GM21526 (cell line): ENCODE data around the gene SMOC2.

Experiments used
- ATAC-seq: cut with Tn5 transposase; IDR thresholded peaks from one replicate; pipeline ENCODE4 v1.9.1; 2021; ENCODE audit warnings: moderate library complexity; ENCODE audit not compliant: unreplicated experiment, low FRiP score

SMOC2 gene

GRCh38 chr6:168414336-168415097, 26.5 kb upstream of the SMOC2 start:
- ATAC-seq, result no peak

GRCh38 chr6:168415098-168415992, 25.6 kb upstream of the SMOC2 start:
- no peak for ATAC-seq

DNA sequence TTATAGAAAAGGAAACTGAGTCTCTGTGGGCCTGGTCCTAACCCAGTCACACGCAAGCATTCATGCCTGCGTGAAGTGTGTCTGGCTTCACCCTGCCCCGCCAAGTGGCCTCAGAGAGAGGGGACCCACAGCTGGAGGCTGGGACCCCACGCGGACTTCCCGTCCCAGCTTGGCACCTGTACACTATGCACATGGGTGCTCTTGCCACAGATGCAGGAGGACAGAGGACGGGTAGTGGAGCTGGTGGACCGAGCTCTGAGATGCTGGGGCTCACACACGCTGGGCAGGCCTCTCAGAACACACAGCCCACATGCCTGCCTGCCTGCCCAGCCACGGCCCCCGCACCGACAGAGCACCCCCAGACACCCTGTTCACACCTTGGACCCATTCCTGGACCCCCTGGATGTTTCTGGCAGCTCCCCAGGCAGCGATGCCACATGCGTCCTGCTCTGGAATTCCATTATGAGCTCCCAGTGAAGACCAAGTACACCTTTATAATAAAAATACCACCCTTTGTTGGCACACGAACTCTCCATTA, 24.9 kb upstream of the SMOC2 start:
- no peak for ATAC-seq

GRCh38 chr6:168416531-168416930, 24.5 kb upstream of the SMOC2 start:
- no peak for ATAC-seq

DNA sequence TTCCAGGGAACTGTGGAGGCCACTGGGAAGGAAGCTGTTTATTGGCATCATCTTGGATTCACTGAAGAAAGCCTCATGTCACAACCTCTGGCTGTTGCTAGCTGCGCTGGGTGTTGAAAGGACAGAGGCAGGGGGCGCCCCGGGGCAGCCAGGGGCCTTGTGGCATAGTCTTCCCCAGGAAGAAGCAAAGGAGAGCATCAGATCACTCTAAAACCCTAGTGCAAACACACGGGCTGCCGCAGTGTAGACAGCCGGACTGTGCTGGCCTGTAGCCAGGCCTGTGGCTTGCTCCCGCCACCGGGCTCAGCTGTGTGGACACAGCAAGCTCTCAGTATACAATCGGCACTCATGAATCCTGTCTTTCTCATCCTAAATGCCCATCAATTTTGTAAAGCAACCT, 23.8 kb upstream of the SMOC2 start:
- ATAC-seq, result no peak

DNA sequence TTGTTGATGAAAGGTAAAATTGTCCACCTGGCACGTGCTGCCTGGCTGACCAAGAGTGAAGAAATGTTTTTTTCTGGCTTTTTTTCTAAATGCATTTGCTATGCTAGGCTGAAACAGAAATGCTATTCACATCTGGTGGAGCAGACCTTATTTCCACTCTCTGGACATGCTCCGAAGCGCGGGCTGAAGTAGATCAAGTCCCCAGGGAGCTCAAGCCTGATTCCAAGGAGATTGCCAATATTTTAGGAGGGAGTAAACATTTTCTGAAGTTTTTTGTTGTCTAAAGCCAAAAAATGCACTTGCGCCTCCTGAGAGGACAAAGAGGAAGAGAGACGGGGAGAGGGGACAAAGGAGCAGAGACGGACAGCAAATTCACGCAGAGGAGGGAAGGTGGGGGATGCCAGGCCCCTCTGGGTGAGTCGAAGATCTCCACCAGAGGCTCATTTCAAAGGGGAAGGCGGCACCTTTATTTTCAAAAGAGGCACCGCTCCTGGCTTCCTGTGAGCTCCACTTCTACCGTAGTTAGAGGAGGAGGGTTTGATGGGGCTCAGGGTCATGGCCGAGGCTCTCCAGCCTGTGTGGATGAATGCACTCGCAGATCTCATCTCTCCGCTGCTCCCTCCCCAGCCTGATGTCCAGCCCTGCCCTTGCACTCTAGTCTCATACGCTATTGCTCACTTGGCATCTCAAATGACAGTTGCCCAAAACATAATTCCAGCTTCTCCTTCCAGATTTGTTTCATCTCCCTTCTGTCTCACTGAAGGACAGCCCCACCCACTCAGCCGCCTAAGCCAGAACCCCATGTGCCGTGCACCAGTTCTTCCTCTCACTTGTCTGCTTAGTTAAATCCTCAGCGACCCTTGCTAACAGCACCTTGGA, 23.1 kb upstream of the SMOC2 start:
- ATAC-seq, result no peak

GRCh38 chr6:168418711-168419121, 22.3 kb upstream of the SMOC2 start:
- no peak for ATAC-seq

- ATAC-seq, result no peak
Measured at GRCh38 chr6:168419569-168419968, 21.4 kb upstream of the SMOC2 start.

DNA sequence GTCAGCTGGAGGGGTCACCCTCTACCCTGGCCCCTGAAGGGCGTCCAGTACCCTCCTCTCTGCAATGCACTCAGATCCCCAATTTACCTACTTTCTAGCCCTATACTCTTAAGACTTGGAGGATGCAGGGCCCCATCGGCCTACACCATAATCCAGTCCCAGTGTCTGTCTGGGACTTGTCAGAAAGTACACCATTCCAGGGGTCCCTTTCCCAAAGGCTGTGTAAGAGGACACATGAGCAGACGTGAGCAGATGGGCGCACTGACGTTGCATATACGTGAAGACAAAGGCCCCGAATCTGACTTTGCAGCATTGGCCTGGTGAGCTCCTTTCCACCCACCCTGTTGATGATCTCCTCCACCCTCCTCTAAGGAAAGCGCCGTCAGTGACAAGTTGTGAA, 20.9 kb upstream of the SMOC2 start:
- ATAC-seq, result no peak

DNA sequence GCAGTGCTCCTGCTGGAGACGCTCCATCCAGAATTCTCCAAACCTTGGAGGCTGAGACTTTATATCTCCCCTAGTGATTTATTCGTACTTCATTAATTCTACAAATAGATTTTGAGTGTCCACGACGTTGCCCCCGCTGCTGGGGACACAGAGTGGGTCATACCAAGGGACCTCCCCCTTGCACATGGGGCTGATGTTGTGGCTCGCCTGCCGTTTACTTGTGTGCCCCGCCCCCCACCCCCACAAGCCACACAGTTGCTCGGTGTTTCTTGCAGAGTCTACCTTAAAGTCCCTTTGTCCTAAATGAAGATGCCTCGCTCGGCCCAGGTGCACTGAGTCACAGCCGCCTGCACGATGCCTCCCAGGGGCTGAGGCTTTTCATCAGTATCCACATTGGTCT, 20.3 kb upstream of the SMOC2 start:
- ATAC-seq, result no peak

DNA sequence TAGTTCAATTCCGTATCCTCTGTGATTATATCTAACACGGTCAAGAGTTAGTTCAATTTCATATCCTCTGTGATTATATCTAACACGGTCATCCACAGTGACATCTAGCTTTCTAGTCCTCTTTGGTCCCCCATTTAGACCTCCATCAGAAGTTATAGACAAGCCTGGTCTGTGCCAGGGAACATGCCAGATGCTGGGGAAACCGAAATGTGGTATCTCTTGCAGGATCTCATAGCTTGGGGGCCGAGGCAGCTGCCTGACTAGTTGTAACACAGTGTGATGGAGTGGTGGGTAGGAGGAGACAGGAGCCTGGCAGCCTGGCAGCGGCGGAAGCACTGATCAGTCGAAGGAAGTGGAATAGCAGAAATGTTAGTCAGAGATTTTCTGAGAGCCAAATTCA, 13.8 kb upstream of the SMOC2 start:
- ATAC-seq, result no peak

GRCh38 chr6:168428052-168428826, 12.7 kb upstream of the SMOC2 start:
- ATAC-seq, result no peak

- ATAC-seq, result no peak
Measured at GRCh38 chr6:168428863-168429262, 12.1 kb upstream of the SMOC2 start.

DNA sequence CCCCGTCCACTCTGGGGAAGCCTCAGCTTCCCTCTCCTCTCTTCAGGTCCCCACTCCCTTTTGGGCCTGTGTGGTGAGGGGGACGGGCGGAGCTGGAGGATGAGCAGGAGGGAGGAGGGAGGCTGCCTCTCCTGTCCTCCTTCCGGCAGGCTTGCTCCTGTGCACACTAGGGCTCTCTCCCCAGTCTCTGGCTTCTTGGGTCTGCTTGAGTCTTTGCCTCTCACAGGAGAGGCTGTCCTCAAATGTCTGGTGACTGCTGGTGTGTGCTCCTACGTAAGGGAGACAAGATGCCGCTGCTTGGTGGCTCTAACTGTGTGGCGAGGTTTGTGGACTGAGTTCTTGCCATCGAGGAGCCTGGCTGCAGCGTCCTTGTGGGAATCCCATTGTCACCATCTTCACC, 8.8 kb upstream of the SMOC2 start:
- no peak for ATAC-seq

DNA sequence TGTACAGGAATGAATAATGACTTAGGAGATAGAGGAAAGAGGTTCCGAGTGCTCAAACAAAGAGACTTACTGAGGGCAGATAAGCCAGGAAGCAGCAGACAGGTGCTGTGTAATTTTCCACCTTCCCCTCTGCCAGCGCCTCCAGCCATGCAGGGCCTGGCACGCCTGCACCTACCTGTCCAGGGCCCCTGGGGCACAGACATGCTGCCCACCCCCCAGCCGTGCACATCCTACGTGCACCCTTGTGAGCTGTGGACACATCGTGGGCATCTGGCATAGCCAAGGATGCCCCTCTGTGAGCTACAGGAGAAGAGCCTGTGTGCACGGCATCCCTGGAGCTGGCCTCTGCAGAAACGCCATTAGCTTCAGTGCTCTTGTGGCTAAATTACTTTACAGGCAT, 7.1 kb upstream of the SMOC2 start:
- no peak for ATAC-seq

GRCh38 chr6:168434505-168434904, 6.5 kb upstream of the SMOC2 start:
- no peak for ATAC-seq

DNA sequence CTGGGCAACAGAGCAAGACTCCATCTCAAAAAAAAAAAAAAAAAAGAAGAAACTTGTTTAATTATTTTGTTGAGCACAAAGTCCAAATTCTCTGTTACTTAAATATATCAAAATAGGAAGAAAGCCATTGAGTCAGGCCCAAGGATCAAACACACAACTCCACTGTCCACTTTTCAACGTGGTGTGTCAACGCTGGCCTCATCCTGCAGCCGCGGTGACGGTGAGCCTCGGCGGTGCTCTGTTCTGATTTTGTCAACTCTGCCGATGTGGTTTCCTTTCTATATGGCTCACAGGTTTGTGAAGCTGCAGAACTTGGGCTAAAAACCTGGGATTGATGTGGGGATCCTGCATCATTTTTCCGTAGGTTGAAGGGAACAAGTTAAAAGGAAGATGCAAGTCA, 3.2 kb upstream of the SMOC2 start:
- no peak for ATAC-seq

- no peak for ATAC-seq
Measured at GRCh38 chr6:168438783-168439520, 2.0 kb upstream of the SMOC2 start.

DNA sequence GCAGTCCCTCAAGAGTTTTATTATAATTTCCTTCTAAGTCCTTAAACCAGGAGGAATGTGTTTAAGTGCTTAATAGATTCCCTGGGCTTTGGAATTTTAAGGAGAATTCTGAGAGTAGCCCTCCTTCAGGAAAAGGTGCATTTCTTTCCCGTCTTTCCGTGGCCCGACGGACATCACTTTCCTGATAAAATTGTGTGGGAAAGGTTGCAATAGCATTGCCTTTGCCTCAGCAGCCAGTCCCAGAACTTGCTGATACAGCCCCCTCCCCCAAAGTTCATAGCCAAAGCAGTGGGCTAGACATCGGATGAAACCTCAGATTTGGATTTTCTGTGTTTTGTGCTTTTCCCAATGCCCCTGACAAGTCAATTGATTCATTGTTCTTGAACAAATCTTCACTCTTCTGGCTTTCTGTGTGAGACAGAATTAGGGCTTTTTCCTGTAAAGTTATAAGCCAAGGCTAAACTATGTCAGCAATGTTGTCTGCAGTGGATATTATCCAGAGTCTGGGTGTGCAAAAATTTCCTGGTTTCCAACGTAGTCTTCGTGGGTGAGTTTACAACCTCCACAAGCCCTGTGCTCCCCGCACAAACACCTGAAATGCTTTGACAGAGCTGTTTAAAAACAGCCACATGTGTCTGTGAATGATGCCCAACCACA, 1.1 kb upstream of the SMOC2 start:
- ATAC-seq, result no peak
